KOPT-K1 (cell line): ENCODE results near the gene SCGB1D2.

Experiments
- H3K27ac ChIP-seq: fragments of 200-600 bp; sonication (generic); 2 replicates; pipeline ENCODE4 v1.5.1; 2016; ENCODE audit warnings: antibody characterized with exemption, mild to moderate bottlenecking, low read depth, low read length; ENCODE audit not compliant: poor library complexity, severe bottlenecking
- H3K36me3 ChIP-seq: fragments of 200-600 bp; sonication (generic); 2 replicates; pipeline ENCODE4 v1.5.1; 2017; ENCODE audit warnings: antibody characterized with exemption, mild to moderate bottlenecking, low read length, moderate library complexity; ENCODE audit not compliant: insufficient read depth
- H3K9me3 ChIP-seq: fragments of 200-600 bp; sonication (generic); 2 replicates; pipeline ENCODE4 v1.5.1; 2017; ENCODE audit warnings: antibody characterized with exemption, low read length, mild to moderate bottlenecking; ENCODE audit not compliant: insufficient read depth, poor library complexity, severe bottlenecking

SCGB1D2 gene

DNA sequence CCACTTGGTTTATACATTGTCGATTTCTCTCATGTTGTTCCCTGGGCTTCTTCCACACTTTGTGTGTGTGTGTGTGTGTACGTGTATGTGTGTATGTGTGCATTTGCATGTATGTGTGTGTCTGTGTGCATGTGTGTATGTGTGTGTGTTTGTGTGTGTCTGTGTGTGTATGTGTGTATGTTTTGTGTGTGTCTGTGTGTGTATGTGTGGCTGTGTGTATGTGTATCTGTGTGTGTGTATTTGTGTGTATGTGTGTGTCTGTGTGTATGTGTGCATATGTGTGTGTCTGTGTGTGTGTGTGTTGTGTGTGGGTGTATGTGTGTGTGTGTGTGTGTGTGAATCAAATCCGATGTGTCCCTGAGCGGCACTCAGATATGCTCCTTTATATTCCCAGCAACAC lies 4.5 kb upstream of the SCGB1D2 start:
- Histone ChIP-seq H3K9me3 (no peaks in the 10 kb centered on the region), H3K27ac (no peak overlapping the region), H3K36me3 (no peaks in the 10 kb centered on the region)

DNA sequence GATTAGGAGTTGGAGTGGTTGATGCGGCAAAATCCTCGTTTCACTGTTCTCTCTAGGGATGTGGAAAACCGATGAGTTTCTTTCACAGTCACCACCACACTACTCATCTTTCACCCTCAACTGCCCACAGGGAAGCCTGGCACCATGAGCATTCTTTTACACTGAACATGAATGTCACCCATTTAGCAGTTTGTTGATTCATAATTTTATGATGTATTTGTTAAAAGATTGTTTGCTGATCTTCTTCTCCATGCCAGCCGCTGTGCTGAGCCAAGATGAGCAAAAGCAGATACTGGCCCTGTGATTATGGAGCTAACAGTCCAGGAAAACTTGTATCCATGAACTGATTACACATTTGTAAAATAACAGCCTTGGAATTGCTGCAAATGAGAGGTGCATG lies 3.9 kb upstream of the SCGB1D2 start:
- Histone ChIP-seq H3K27ac (no peak overlapping the region), H3K9me3 (no peaks in the 10 kb centered on the region), H3K36me3 (no peaks in the 10 kb centered on the region)

DNA sequence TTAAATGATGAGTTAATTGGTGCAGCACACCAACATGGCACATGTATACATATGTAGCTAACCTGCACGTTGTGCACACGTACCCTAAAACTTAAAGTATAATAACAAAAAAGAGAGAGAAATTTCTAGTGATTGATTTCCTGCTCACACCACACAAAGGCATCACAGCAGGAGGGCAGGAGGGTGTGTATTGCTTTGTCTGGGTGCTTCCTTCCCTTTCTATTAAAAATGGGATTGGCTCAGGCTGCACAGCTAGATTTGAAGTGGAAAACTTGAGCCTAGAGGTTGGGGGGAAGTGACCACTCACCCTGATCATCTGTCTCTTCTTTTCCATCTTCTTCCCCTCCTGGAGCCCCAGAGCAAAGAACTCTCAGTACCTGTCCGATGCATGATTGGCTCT lies 944 bp upstream of the SCGB1D2 start:
- H3K36me3 ChIP-seq, result no peaks in the 10 kb centered on the region
- no peak overlapping the region for H3K27ac ChIP-seq
- H3K9me3 ChIP-seq, result no peaks in the 10 kb centered on the region

DNA sequence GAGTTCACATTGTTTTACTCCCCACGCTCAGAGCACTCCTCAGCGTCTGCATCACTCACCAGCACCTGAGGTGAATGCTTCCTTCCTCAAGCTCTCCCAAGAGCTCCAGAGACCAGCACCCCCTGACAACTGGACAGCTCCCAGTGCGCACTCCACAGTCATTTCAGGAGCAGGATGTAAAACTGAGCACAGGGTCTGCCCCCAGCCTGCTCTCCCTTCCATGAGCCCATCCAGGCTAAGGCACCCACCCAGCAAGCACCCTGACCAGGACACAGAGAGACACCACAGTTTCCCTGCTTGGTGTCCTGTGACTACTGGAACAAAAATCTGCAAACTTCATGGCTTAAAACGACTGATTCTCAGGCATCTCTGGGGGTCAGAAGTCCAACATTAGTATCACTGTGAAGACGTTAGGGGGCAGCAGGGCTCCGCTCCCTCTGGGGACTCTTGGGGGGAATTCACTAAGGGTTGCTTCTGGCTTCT lies 3.3 kb downstream of the SCGB1D2 start:
- Histone ChIP-seq H3K9me3 (peaks cover 2% of the 10 kb centered on the region), H3K36me3 (no peaks in the 10 kb centered on the region), H3K27ac (no peak overlapping the region)

DNA sequence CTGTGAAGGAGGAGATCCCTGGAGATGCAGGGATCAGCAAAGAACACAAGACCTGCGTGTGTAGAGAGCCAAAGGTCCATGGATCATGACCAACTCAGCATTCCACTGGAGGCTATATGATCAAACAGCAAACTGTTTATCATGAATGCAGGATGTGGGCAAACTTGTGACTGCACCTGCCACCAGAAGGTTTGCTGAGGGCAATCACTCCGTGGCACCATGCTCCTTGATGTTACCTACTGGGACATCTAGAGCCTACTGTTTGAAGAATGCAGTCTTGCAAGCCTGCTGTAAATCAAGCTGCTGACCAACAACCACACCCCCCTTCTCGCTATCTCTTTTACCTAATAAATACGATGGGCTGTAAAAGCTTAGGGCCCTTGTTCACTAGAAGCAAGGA lies 9.7 kb downstream of the SCGB1D2 start:
- Histone ChIP-seq H3K36me3 (no peaks in the 10 kb centered on the region), H3K9me3 (peaks cover 42% of the 10 kb centered on the region), H3K27ac (no peak overlapping the region)

DNA sequence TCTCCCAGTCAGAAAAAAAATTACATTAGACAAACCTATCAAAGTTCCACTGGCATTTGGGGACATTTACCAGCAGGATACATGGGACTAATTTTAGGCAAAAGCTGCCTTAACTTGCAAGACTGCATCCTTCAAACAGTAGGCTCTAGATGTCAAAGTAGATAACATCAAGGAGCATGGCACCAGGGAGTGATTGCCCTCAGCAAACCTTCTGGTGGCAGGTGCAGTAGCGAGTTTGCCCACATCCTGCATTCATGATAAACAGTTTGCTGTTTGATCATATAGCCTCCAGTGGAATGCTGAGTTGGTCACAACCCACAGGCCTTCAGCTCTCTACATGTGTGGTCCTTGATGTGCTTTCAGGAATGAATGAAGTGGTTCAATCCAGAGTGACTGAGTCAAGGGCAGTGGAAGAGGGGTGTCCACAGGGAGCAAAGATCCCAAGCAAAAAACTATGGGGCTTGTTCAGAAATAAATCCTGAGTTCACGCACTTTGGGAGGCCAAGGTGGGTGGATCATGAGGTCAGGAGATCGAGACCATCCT lies 12.0 kb downstream of the SCGB1D2 start:
- Histone ChIP-seq H3K36me3 (no peaks in the 10 kb centered on the region), H3K9me3 (peaks cover 42% of the 10 kb centered on the region), H3K27ac (no peak overlapping the region)

DNA sequence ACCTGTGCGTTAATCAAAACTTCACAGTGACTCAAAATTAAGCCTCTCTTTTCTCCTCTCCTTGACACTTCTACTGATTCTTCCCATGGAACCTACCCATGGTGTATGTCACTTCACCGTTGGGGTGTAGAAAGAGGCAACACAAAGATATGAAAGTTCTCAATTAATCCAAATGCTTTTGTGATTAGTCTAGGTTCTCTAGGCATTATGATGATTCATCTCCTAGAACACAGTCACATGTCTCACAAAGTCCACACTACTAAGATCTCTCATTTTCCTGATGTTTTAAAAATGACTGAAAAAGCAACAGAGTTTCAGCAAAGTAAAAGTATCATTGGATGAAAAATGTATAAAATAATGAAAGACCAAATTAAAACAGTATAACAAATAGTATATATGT lies 14.2 kb downstream of the SCGB1D2 start:
- peaks cover 30% of the 10 kb centered on the region for H3K9me3 ChIP-seq
- H3K27ac ChIP-seq, result no peak overlapping the region
- H3K36me3 ChIP-seq, result no peaks in the 10 kb centered on the region

DNA sequence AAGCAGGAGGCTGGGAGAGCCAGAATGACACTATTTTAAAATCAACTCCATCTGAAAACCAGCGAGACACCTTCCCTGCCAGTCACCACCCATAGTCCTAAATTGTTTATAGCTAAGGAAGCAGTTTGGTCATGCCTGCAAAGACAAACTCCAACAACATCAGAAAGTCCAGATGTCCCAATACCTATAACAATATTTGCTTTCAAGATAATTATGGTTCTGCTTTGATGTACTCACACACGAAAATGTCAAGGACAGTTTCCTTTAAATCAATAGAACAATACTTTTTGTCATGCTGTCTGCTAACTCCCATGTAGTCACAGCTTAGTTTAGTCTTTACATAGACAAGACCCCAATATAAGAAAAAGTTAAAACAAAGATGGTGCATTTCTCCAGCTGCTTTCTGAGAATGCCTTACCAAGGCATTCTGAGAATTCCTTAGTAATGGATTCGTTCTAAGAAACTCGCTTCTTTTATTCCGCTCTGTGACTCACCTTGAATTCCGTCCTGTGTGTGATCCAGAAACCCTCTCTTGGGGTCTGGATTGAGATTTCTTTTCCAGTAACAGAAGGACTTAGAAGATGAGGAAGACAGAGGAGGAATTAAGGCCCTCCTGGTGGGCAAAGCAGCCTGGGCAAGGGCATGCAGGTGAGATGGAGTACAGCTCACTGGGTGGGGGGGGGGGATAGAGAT lies 18.4 kb downstream of the SCGB1D2 start:
- Histone ChIP-seq H3K9me3 (no peaks in the 10 kb centered on the region), H3K36me3 (no peaks in the 10 kb centered on the region), H3K27ac (no peak overlapping the region)

DNA sequence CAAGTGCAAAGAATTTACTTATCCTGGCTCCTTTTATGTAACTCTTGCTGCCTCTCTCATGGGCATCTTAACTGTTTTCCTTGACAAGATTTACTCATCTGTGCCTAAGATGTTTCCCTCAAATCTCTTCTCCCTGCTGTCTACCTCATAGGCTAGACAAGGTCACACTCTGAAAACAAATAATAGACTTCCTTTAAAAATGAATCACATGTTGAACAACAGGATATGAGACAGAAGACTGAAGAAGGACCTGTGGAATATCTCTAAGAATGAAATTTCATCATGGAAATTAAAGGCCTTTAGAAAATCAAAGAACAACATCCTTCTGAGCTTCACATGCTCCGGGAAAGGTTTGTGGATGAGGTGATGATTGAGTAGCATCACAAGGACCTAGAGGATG lies 22.0 kb downstream of the SCGB1D2 start:
- no peaks in the 10 kb centered on the region for H3K36me3 ChIP-seq
- no peaks in the 10 kb centered on the region for H3K9me3 ChIP-seq
- no peak overlapping the region for H3K27ac ChIP-seq

DNA sequence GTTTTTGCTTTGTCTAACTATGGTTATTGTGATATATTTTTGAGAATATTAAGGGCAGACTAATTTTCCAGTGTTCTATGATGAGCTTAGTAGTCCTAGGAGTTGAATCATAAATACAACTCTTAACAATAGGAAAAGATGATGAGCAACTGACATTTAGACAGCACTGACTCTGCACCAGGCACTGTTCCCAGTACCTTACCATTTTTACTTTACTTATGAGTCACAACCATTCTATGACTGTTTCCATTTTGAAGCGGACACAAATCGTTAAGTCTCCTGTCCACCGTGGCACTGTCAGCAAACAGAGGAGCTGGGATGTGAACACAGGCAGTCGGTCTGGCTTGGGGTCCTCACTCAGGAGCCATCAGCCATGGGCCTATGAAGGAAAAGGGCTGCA lies 24.5 kb downstream of the SCGB1D2 start:
- Histone ChIP-seq H3K9me3 (no peaks in the 10 kb centered on the region), H3K36me3 (no peaks in the 10 kb centered on the region), H3K27ac (no peak overlapping the region)

DNA sequence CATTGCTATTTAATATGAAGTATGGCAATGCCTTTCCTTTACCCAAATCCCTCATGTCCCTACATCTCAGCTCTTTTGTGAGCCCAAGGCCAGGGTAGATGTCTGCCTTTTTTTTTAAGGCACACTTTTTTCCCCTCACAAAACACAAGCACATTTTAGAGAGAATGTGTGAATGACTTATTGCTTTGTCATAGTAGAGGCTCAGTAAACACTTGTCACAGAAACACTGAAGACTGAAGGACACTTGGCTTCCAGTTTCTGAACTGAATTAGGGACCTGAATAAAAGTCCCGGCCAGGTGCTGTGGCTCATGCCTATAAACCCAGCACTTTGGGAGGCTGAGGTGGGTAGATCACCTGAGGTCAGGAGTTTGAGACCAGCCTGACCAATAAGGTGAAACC lies 25.0 kb downstream of the SCGB1D2 start:
- Histone ChIP-seq H3K9me3 (no peaks in the 10 kb centered on the region), H3K27ac (no peak overlapping the region), H3K36me3 (no peaks in the 10 kb centered on the region)

DNA sequence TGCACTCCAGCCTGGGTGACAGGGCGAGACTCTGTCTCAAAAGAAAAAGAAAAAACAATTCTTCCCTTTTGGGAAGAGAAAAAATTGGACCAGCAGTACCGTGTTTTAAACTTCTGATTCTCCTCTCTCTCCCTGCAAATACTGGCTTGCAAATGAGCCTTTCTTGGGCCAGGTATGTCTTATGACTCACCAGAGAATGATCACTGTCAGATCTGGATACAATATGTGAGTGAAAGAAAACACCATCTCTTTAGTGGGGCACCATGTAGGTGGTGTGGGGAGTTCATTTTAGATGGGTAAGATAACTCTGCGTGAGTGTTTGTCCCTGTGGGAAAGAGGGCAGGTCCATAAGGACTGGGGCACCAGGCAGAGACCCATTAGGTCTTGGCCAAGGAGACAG lies 25.5 kb downstream of the SCGB1D2 start:
- Histone ChIP-seq H3K27ac (no peak overlapping the region), H3K36me3 (no peaks in the 10 kb centered on the region), H3K9me3 (no peaks in the 10 kb centered on the region)

DNA sequence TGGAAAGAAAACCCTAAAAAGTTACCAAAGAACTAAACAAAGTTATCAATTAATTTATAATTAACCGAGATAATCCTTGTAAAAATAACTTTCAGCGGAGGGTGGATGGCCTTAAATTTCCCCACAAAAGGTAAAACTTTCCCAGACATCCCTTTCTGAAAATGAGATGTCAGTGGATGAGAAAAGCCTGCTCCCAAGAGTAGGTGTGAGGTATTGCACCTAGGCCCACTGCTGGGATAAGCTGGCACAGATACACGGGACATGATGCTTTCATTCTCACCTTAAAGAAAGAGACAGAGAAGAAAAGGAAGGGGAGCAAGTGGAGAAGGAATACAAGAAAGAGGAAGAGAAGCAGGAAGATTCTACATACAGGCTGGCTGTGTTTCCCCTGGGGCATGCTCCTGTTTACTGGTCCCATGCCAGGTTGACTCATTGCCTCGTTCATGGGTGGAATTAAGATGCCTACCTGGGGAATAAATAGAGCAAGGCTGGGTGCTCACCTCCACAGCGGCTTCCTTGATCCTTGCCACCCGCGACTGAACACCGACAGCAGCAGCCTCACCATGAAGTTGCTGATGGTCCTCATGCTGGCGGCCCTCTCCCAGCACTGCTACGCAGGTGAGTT lies 27.7 kb downstream of the SCGB1D2 start, which contains the start of gene SCGB2A2:
TSS of gene SCGB2A2 (plus strand) at position 505 of the 625 bp plus-strand sequence. CDS start at position 564, 59 bp downstream.
- H3K36me3 ChIP-seq, result no peaks in the 10 kb centered on the region
- H3K27ac ChIP-seq, result no peak within 1 kb of the TSS
- no peaks in the 10 kb centered on the region for H3K9me3 ChIP-seq

DNA sequence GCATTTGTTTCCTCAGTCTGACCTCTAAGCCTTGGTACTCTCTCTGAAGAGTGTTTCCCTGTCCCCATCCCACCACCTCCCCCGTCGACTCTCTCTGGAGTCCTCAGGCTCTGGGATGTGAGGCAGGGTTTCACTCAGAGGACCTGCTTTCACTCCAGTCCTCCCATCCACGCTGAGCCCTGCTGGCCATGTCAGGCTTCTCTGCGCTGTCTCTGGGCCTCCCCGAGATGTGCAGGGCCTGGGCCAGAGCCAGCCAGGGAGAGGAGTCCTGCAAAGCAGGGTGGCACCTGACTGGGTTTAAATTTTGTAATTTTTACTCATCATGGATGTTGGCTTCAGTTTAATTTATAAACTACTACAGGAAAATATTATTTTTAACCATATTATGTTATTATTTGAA lies 31.2 kb downstream of the SCGB1D2 start:
- no peak overlapping the region for H3K27ac ChIP-seq

DNA sequence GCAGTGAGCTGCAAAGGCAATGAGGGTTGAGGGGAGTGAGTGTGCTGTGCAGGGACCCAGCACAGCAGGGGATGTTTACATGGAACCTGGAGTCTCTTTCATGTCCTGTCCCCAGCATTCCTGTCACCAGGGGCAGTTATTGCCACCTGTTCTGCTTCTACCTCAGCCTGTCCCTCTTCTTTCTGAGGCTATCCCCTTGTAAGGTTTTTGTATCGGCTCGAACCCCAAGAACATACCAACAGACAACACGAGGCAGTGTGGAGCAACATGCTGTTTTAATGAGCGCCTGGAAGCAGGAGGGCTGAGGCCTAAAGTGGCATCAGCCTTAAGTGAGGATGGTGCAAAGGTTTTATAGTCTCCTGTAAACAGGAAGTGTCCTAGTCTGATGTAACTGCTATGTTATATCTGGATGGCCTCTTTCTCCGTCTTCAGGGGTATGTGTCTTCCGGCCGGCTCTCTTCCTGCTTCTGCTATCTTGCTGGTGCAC lies 31.8 kb downstream of the SCGB1D2 start:
- Histone ChIP-seq H3K36me3 (no peaks in the 10 kb centered on the region), H3K27ac (no peak overlapping the region), H3K9me3 (no peaks in the 10 kb centered on the region)

More for the DNA sequence above, 31.2 kb downstream of the SCGB1D2 start:
- Histone ChIP-seq H3K36me3 (no peaks in the 10 kb centered on the region), H3K9me3 (no peaks in the 10 kb centered on the region)
